ENCODE data around the gene COL9A1.

The COL9A1 gene

DNA sequence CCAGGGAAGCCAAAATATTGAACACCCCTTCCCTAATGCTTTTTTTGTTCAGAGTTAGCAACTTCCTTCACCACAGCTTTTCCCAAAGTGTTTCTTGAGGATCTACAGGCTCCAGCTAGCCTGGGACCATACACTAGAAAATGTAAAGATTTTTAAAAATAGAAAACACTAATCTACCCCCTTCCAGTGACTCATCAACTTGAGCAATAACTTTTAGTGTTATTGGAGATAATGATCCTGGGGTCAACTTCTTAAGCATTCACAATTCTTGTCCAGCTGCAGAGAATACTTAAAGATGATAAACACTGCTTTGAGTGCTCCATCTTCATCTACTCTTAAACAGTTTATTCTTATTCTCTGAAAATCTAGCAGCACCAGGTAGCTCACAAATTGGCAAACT lies 131.6 kb downstream of the COL9A1 start:
- DNase-seq (ENCODE audit: low spot score) = no peak

DNA sequence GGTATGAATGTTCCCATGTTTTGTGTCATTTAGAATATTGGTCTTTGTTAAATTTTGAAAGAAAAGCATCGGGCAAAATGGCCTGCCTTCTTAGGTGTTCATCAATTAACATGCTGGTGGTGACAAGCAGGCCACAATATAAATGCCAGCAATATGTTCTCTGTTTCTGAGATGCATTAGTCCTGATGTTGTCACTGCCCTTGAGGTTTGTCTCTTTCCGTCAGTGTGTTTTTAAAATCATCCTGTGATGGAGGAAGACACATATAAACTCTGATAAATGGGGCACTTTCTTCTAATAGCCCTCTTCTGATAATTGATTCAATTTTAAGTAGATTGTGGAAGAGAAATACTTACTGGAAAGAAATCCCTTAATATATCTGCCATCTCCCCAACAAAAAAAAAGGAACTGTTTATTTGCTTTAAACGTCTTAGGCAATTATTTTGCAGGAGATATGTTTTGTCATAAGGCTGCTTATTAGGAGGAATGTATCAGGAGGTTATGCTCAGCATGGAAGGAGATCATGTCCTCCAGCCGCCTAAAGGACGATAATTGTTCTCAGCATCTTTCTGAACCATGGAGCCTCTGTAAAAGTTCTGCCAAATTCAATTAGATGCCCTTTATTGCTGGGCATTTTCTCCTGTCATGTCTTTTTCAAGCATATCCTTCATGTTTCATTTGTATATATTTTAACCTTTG lies 134.1 kb downstream of the COL9A1 start:
- no peak for DNase-seq (ENCODE audit: low spot score)
